Endothelial cell of hepatic sinusoid (primary cell): ENCODE results near the gene ZNF44.
"Not testable (repeated sequence)": the region's sequence is repeated elsewhere in the genome, so short reads cannot be mapped to it uniquely, and the experiment has no call there.

Experiments used
- in situ Hi-C: cut with HindIII; loops from 2 replicates; pipeline ENCODE4 v1.10.0; 2017; ENCODE audit warnings: low sequenced_read_pairs

Gene ZNF44

DNA sequence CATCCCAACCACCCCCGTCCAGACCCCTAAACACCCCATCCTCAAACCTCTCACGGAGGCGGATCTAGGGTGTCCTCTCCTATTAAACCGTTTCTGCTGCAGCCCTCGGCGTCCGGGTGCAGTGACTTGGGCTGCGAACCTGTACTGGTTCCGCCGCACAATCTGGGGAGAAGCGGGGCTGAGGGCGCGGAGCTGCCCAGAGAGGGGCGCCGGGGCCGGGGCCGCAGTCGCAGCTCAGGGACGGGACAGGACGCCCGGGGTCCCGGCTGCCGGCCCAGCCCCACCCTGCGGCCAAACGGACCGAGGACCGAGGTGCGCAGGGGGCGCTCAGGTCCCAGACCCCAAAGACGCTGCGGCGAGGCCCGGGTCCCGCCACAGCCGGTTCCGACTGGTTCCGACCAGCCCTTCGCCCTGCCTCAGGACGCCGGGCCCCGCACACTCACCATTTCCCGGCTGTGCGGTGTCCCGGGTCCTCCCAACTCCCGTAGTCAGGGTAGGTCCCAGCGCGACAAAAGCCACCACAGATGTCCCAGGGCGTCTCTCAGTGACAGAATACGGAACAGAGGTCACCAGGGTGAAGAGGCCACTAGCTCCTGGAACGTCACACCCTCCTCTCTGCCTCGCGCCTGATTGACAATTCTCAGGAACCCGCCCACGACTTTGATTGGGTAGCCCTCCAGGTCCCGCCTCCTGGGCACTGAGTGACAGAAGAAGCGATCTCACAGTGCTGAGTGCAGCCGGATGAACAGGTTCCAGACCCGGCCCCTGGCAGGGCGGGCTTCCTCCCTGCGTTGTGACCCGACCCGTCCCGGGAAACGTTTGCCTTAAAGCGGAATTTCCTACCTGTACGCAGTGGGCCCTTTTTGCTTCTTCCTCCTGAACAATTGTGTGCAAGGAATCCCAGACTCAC is at the start of gene ZNF44:
Gene ZNF44, minus strand, starts transcription at position 635 of the 910 bp plus-strand sequence. Its CDS starts 189 bp downstream, at position 446.
- in situ Hi-C loops, result no loop called here

DNA sequence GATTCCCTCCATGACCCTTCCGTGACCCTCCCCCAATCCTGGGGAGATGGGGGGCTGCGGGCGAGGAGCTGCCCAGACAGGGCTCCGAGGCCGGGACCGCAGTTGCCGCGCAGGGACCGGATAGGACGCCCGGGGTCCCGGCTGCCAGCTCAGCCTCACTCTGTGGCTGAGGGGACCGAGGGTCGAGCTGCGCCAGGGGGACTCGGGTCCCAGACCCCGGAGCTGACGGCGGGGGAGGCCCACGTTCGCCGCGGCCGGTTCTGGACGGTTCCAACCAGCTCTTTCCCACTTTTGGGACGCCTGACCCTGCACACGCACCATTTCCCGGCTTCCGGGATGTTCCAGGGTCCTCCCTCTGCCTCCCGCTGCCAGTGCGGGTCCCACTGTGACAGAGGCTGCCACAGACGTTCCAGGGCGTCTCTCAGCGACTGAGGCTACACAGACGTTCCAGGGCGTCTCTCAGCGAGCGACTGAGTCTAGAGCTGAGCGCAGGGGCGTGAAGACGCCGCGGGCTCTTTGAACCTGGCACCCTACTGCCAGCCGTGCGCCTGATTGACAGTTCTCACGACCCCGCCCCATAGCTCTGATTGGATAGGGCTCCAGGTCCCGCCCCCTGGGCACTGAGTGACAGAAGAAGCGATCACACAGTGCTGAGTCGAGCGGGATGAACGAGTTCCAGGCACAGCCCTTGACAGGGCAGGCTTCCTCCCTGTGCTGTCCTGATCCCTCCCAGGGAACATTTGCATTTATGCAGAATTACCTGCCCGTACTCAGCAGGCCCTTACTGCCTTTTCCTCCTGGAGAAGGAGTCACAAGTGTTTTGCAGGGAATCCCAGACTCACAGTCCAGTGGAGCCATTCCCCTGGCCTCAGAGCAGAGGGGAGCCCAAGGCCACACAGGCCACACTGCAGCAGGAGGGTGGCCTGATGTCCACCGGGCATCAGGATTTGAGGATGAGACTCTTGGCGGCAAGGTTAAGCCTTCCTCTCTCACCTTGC is 38.8 kb upstream of the ZNF44 start, which contains the start of gene ZNF563:
Gene ZNF563, minus strand, starts transcription at position 472 of the 998 bp plus-strand sequence. Its CDS starts 151 bp downstream, at position 321.
- in situ Hi-C loops, result no loop called here

GRCh38 chr19:12331211-12331941 is 36.7 kb upstream of the ZNF44 start:
- in situ Hi-C loops, result no loop called here

- in situ Hi-C loops, result no loop called here
Observed at GRCh38 chr19:12330340-12330739, 35.7 kb upstream of the ZNF44 start.

- in situ Hi-C loops, result no loop called here
Observed at GRCh38 chr19:12325690-12326089, 31.0 kb upstream of the ZNF44 start.

- in situ Hi-C loops, result no loop called here
Observed at GRCh38 chr19:12318782-12319413, 24.2 kb upstream of the ZNF44 start.

- in situ Hi-C loops, result no loop called here
Observed at GRCh38 chr19:12314553-12314952, 19.9 kb upstream of the ZNF44 start.

DNA sequence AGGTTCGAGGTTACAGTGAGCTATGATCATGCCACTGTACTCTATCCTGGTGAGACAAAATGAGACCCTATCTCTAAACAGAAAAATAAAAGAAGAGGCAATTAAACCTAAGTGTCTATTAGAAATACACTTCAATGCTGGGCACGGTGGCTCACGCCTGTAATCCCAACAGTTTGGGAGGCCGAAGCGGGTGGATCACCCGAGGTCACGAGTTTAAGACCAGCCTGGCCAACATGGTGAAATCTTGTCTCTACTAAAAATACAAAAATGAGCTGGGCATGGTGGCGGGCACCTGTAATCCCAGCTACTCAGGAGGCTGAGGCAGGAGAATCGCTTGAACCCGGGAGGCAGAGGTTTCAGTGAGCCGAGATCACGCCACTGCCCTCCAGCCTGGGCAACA is 14.2 kb upstream of the ZNF44 start:
- in situ Hi-C loops, result not testable (repeated sequence)

DNA sequence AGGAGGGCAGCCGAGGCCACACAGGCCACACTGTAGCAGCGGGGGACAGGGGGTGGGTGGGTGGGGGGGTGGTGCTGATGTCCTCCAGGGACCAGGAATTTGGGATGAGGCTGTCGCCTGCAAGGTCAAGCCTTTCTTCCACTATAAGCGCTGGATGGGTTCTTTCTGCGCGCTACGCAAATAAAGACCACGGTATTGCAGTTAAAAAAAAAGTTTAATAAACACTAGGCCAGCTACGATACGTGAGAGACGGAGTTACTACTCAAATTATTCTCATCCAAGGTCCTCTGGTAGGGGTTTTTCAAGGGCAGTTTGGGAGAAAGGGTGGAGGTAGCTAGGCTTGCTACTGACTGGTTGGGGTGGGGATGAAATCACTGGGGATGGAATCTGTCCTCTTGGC is 508 bp upstream of the ZNF44 start:
- in situ Hi-C loops, result no loop called here

DNA sequence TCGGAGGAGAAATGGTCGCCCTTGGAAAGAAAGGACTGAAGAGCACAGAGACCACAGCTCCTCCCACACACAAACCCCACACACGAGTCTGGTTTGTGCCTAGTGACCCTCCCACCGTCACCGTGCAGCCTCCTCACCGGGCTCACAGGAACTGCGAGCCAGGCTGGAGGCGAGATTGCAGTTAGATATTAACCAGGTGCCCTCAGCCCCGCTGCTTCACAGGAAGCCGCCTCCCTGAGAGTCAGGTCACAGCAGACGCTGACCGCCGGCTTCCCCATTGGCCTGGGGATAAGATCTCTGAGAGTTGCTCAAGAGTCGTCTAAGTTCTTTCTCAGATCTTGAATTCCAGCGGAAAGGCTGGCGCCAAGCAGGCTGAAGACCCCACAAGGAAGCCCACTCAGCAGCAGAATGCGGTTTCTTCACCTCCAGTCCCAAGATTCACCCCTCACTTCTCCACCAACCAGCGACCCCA is 870 bp downstream of the ZNF44 start:
- in situ Hi-C loops, result no loop called here

DNA sequence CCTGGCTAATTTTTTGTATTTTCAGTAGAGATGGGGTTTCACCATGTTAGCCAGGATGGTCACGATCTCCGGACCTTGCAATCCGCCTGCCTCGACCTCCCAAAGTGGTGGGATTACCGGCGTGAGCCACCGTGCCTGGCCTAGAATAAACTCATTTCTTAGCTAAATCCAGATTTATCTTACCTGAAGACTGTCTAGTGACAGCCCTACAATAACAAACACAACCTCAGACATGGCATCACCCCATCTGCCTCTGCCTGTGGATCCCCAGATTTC is 5.0 kb downstream of the ZNF44 start:
- in situ Hi-C loops, result no loop called here

GRCh38 chr19:12287958-12288500 is 6.7 kb downstream of the ZNF44 start:
- in situ Hi-C loops, result no loop called here

- in situ Hi-C loops, result no loop called here
Observed at GRCh38 chr19:12284631-12285030, 10.1 kb downstream of the ZNF44 start.

GRCh38 chr19:12284226-12284625 is 10.5 kb downstream of the ZNF44 start:
- in situ Hi-C loops, result no loop called here

DNA sequence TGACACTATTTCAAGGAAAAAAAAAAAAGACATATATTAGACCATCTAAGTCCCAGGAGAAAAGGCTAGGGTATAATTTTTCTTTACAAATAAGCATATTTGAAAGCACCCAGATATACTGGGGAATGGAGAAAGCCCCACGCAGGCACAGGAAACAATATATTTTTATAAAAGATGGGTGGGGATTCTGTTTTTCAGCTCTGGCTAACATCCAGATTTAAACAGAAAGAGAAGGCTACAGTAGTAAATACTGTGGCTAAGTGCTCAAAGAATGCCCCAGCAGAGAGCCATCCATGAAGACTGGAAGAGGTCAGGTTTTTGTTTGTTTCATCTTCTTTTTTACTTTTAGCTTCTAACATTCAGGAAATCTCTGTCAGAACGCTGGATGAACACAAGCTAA is 16.0 kb downstream of the ZNF44 start:
- in situ Hi-C loops, result no loop called here

DNA sequence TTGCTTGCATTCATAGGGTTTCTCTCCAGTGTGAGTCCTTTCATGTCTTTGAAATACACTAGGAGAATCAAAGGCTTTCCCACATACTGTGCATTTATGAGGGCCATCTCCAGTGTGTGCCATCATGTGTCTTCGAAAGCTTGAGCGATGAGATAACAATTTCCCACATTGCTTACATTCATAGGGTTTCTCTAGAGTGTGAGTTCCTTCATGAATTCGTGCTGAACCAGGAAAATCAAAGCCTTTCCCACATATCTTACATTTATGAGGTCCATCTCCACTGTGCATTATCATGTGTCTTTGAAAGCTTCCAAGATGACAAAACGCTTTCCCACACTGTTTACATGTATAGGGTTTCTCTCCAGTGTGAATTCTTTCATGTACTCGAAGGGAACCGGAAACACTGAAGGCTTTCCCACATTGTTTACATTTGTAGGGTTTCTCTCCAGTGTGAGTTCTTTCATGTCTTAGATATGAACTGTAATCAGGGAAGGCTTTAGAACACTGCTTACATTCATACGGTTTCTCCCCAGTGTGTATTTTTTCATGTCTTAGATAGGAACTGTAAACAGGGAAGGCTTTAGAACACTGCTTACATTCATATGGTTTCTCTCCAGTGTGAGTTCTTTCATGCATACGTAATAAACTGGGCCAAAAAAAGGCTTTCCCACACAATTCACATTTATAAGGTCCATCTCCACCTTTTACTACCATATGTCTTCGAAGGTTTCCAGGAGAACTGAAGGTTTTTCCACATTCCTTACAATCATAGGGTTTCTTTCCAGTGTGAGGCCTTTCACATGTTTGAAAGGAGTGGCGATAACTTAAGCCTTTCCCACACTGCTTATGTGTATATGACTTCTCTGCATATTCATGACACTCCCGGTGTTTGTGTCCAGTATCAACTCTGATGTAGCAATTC is 21.4 kb downstream of the ZNF44 start:
- in situ Hi-C loops, result loop anchor here (5.0 kb wide), 1 partner anchor 99 kb away; no protein-coding TSS in a partner anchor

GRCh38 chr19:12272386-12272785 is 22.3 kb downstream of the ZNF44 start:
- in situ Hi-C loops, result loop anchor here (5.0 kb wide), 1 partner anchor 100 kb away; no protein-coding TSS in a partner anchor

DNA sequence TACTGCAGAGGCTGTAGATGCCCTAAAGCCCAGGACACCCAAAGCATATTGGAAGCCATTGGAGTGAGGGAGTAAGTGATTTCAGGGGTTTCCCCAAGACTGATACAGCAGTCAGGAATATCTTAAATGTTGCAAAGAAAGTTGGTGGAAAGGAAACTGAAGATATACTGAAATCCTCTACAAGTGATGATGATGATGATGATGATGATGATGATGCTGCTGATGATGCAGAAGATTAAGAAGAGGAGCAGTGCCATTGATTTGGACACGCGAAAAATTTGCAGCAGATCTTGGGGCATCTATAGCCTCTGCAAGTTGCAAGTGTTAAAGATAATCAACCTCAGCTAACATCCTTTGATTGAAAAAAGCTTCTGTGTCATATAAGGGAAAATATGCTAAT is 23.8 kb downstream of the ZNF44 start:
- in situ Hi-C loops, result loop anchor here (5.0 kb wide), 1 partner anchor 101 kb away; no protein-coding TSS in a partner anchor
